Measurements from ENCODE around the gene ERBB3. TPM values are rescaled to one million over a fixed set of nuclear protein-coding genes. Genes with fewer than 3 reads are reported as not detected.

Gene ERBB3
- total RNA-seq, 1 experiment from 2014 or later: 56.5 TPM

DNA sequence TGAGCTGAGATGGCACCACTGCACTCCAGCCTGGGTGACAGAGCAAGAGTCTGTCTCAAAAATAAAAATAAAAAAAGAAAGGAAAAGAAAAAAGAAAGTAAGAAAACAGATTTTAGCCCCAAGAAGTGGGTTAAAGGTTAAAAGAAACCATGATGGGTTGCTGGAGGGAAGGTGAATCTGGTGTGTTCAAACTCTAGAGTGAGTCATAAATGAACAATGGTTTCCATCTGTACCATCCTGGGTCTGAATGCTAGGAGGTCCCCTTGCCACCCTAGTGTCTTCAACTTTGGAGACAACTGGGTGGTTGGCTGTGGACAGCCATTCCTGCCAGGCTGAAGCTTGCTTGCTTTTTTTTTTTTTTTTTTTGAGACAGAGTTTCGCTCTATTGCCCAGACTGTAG is 39.8 kb upstream of the ERBB3 start:
- no peak overlapping the region for H3T11ph ChIP-seq (ENCODE audit: low read length)
- DNase-seq: no peak
- Mint-ChIP-seq H3K4me3 (no peak overlapping the region; a peak in 1 of 5 replicates), H3K27ac (no peak overlapping the region), H3K36me3 (ENCODE audit: insufficient read depth in 1 of 3, low read depth in 3 of 3) (peaks cover 27 to 47% (median 45%) of the 10 kb centered on the region in 3 experiments), H3K4me1 (peaks cover 19 to 28% of the 10 kb centered on the region in 2 experiments), H3K27me3 (ENCODE audit: low read depth) (no peaks in the 10 kb centered on the region), H3K9me3 (peaks cover 0 to 3% of the 10 kb centered on the region in 2 experiments; a peak in 1 of 5 replicates)
- no peaks in the 10 kb centered on the region for H3K27me3 ChIP-seq (ENCODE audit: insufficient read depth, low read length)
- H3K18ac ChIP-seq (ENCODE audit: insufficient read length, low read depth, low read length): no peak overlapping the region
- no peak overlapping the region for H2BK15ac ChIP-seq (ENCODE audit: low read depth, low read length)
- H3K23me2 ChIP-seq (ENCODE audit: insufficient read length, low read depth, low read length, poor library complexity, severe bottlenecking): no peaks in the 10 kb centered on the region
- no peaks in the 10 kb centered on the region for H3K9me3 ChIP-seq (ENCODE audit: control insufficient read depth, low read depth, low read length)
- no CpG with 5 or more reads among the region's 1 CpG for WGBS (ENCODE audit: extremely low coverage, insufficient read length, low lambda C conversion rate)
- H4K5ac ChIP-seq (ENCODE audit: insufficient read length, low read depth, low read length): no peak overlapping the region
- H2BK20ac ChIP-seq (ENCODE audit: low read depth, low read length, poor library complexity, severe bottlenecking): no peak overlapping the region
- H4K20me1 ChIP-seq (ENCODE audit: control insufficient read depth, insufficient read depth, insufficient read length): peaks cover 3% of the 10 kb centered on the region
- no peak overlapping the region for H2AK5ac ChIP-seq (ENCODE audit: insufficient read length, low read length)
- no peak overlapping the region for H3K14ac ChIP-seq (ENCODE audit: insufficient read depth, low read length)
- H3K4me1 ChIP-seq (ENCODE audit: insufficient read depth, low read length): no peaks in the 10 kb centered on the region; the same call in 1 of the 2 replicates
- no peak overlapping the region for H3K4ac ChIP-seq (ENCODE audit: low read depth, low read length)
- no peak overlapping the region for H2AFZ ChIP-seq (ENCODE audit: low read length)
- no peak overlapping the region for H2BK5ac ChIP-seq (ENCODE audit: insufficient read length, low read length)
- H4K91ac ChIP-seq (ENCODE audit: insufficient read length, low read depth, low read length): no peak overlapping the region
- no peaks in the 10 kb centered on the region for H3K79me1 ChIP-seq (ENCODE audit: insufficient read depth, low read depth, low read length, poor library complexity, severe bottlenecking)
- H2BK120ac ChIP-seq (ENCODE audit: low read depth, low read length, poor library complexity, severe bottlenecking): no peak overlapping the region
- H3K23ac ChIP-seq (ENCODE audit: insufficient read length, low read depth, low read length): no peak overlapping the region
- no peak overlapping the region for H3K56ac ChIP-seq (ENCODE audit: insufficient read length, low read depth, low read length)
- H4K8ac ChIP-seq (replicated peaks; ENCODE audit: insufficient read length, low read depth, low read length): no peak overlapping the region
- TF ChIP-seq, protein P1, sequence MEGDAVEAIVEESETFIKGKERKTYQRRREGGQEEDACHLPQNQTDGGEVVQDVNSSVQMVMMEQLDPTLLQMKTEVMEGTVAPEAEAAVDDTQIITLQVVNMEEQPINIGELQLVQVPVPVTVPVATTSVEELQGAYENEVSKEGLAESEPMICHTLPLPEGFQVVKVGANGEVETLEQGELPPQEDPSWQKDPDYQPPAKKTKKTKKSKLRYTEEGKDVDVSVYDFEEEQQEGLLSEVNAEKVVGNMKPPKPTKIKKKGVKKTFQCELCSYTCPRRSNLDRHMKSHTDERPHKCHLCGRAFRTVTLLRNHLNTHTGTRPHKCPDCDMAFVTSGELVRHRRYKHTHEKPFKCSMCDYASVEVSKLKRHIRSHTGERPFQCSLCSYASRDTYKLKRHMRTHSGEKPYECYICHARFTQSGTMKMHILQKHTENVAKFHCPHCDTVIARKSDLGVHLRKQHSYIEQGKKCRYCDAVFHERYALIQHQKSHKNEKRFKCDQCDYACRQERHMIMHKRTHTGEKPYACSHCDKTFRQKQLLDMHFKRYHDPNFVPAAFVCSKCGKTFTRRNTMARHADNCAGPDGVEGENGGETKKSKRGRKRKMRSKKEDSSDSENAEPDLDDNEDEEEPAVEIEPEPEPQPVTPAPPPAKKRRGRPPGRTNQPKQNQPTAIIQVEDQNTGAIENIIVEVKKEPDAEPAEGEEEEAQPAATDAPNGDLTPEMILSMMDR (conservative IDR thresholded peaks at IDR 0.05): no peak
- H3K79me2 ChIP-seq (ENCODE audit: insufficient read depth, low read length): peaks cover 11% of the 10 kb centered on the region; the same call in 1 of the 2 replicates
- H3K27ac ChIP-seq (ENCODE audit: insufficient read length, low read depth, low read length): no peak overlapping the region
- no peak overlapping the region for H3K4me2 ChIP-seq (ENCODE audit: insufficient read depth, insufficient read length, low read length)
- H3K9ac ChIP-seq (ENCODE audit: extremely low read depth, insufficient read length, low read length): no peak overlapping the region
- no peak overlapping the region for H2BK12ac ChIP-seq (ENCODE audit: insufficient read length, low read depth, low read length)
